Glomerular visceral epithelial cell (primary cell): ENCODE data around the gene MYO3B.
"Not testable (repeated sequence)": the region's sequence is repeated elsewhere in the genome, so short reads cannot be mapped to it uniquely, and the experiment has no call there.

ENCODE experiments used
- DNase-seq: peaks from one replicate; pipeline ENCODE4 v3.0.0-alpha.2; 2016; ENCODE audit errors: extremely low spot score

Gene MYO3B

DNA sequence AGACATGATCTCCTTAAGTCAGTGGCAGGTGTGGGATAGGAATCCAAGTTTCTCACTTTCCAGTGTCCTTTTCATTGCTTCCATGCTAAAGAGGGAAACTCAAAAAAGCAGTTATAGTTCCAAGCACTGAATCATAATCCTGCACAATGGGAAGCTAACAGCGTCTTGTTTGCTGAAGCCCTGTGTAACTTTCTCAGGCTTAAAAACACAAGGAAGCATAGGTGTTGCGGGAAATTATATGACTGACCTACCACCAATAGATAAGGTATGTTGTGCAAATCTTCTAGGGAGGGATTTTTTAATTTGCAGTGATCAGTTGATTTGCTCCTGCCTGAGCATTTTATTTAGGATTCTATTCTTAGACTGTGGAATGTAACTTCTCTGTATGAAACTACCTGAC lies 250.9 kb downstream of the MYO3B start:
- DNase-seq = no peak

- DNase-seq = no peak
Observed at GRCh38 chr2:170432823-170433222, 254.9 kb downstream of the MYO3B start.

- no peak for DNase-seq
Observed at GRCh38 chr2:170433448-170433847, 255.5 kb downstream of the MYO3B start.

- not testable (repeated sequence) for DNase-seq
Observed at GRCh38 chr2:170434396-170434795, 256.4 kb downstream of the MYO3B start.

- DNase-seq = no peak
Observed at GRCh38 chr2:170434900-170435621, 257.1 kb downstream of the MYO3B start.

- no peak for DNase-seq
Observed at GRCh38 chr2:170436077-170436943, 258.4 kb downstream of the MYO3B start.

- DNase-seq = no peak
Observed at GRCh38 chr2:170446078-170446477, 268.1 kb downstream of the MYO3B start.

GRCh38 chr2:170449034-170449433 lies 271.1 kb downstream of the MYO3B start:
- no peak for DNase-seq

GRCh38 chr2:170454471-170455372 lies 276.8 kb downstream of the MYO3B start:
- DNase-seq = no peak

DNA sequence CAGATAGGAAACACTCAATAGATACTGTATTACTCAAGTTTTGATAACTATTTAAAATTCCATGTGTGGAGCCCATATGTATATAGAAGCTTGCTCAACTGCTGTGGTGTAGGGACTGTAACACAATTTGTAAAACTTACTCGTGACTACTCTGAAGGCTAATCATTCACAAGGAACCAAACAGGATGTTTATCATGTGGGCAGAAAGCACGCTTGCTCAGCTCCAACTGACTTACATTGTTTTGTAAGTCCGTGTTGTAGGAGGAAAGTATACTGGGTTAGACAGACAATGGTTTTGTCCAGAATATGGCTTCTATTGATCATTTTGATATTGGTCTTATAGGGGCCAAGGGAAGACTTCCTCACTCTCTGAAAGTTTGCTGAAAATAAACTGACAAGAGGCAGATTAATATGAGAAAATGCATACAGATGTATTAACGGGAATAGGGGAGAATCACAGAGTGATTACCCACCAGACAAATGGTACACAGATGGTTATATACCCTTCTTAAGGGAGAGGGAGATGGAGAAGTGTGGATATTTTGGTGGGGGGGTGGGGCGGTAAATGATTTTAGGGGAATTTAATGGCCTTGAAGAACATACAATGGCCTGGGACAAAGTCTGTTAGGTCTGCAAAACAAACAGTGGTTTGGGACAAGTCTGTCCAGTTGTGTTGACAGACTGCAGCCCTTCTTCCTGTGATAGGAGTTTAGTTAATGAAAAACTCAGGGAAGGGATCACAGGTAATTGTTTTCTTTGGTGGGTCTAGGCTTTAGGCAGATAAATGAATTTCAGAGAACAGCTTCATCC lies 277.9 kb downstream of the MYO3B start:
- no peak for DNase-seq

DNA sequence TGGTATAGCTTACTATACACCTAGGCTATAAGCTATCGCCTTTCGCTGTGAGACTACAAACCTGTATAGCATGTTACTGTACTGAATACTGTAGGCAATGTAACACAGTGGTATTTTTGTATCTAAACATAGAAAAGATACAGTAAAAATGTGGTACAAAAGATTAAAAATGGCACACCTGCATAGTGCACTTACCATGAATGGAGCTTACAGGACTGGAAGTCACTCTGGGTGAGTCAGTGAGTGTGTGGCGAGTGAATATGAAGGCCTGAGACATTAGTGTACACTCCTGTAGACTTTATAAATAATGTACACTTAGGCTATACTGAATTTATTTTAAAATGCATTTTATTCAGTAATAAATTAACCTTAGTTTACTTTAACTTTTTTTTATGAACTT lies 279.0 kb downstream of the MYO3B start:
- no peak for DNase-seq

GRCh38 chr2:170457742-170458141 lies 279.8 kb downstream of the MYO3B start:
- DNase-seq = no peak

DNA sequence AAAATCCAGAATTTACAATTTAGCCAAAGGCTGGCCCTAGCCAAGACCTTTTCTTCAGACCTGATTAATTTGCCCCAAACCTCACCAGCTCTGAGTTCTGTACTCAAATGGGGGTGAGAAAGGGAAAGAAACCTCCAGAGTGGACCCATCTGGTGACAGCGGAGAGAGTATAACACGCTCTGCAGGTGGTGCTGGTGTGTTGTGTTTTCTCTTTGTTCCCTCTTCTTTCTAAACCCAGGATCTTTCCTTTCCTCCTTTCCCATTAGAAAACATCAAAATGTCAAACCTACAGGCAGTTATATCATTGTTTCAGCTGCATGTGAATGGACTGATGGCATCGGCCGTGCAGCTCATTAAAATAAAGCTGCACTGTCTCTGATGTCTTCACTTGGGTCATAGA lies 283.9 kb downstream of the MYO3B start:
- DNase-seq = no peak

DNA sequence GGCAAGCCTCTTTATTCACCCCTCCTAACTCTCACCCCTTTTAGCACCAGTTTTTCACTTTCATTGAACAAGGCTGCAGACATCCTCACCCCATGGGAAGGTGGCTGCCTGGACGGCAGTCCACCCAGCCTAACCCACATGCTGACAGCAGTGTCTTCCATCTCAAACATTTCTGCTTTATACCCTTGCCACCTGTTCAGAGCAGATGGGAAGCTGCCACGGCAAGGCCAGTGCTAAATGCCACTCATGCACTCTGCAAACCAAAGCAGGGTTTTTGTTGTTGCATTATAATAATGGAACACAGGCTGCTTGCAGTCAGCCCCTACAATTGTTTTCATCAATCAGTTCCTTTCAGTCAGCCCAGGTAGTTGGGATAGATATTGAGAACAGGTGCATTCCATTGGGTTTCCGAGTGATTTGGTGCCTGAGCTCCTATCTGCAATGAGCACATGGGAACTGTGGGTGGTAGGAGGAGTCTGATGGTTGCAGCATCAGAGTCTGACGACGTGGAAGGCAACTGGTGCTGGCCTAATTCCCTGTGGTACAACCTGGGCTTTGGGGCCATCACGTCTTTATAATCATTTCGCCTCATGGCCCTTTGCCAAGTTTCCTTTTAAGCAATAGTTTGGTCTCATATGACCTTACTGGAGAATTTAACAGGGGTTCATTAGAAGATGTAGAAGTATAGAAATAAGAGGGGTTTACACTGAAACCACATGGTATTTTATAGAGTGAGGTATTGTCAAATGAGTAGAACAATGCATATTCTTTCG lies 284.7 kb downstream of the MYO3B start:
- DNase-seq = no peak

DNA sequence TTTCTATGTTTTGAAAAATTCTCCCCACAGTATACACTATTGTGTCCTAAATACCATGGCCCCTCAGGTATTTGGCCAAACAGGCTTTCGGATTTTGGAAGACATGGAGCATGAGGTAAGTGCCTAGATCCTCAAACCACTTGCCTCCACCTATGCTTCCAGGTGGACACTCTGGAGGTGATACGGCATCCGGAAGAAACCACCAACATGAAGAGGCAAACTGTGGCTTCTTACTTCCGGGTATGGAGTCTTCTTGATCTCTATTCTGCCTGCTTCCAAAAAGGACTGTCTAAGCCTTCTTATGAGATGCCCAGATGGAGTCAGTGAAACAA lies 285.2 kb downstream of the MYO3B start:
- DNase-seq = no peak

GRCh38 chr2:170464268-170464667 lies 286.3 kb downstream of the MYO3B start:
- DNase-seq = no peak

DNA sequence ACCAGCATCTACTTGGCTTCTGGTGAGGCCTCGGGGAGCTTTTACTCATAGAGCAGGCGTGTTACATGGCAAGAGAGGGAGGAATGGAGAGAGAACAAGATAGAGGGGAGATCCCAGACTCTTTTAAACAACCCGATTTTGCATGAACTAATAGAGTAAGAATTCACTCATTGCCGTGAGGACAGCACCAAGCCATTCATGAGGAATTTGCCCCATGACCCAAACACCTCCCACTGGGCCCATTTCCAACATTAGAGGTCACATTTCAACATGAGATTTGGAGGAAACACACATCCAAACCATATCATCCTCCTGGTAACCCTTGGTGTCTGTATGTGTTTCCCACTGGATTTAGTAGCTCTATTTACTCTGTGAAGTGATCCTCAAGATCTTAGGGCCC lies 287.3 kb downstream of the MYO3B start:
- no peak for DNase-seq

- no peak for DNase-seq
Observed at GRCh38 chr2:170466632-170467031, 288.7 kb downstream of the MYO3B start.

GRCh38 chr2:170467568-170468422 lies 289.8 kb downstream of the MYO3B start:
- no peak for DNase-seq

DNA sequence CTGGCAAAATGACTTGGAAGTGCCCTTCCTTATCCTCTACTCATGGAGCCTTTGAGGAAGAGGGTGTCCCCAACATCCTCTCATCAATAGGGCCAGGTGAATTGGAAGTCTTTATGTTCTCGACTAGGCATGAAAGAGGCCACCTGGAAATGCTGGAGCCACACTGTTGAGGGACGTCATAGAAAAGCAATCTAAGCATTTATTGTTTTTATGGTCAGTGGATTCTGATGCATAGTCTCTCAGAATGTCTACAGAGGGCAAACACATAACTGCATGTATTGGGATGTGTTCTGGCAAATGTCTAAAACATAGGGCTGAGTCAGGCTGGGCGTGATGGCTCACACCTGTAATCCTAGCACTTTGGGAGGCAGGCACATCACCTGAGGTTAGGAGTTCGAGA lies 290.6 kb downstream of the MYO3B start:
- DNase-seq = no peak
